ENCODE measurements around the gene CDH15. TPM values are rescaled to one million over a fixed set of nuclear protein-coding genes. Genes with fewer than 3 reads are reported as not detected.

Gene CDH15, protein sequence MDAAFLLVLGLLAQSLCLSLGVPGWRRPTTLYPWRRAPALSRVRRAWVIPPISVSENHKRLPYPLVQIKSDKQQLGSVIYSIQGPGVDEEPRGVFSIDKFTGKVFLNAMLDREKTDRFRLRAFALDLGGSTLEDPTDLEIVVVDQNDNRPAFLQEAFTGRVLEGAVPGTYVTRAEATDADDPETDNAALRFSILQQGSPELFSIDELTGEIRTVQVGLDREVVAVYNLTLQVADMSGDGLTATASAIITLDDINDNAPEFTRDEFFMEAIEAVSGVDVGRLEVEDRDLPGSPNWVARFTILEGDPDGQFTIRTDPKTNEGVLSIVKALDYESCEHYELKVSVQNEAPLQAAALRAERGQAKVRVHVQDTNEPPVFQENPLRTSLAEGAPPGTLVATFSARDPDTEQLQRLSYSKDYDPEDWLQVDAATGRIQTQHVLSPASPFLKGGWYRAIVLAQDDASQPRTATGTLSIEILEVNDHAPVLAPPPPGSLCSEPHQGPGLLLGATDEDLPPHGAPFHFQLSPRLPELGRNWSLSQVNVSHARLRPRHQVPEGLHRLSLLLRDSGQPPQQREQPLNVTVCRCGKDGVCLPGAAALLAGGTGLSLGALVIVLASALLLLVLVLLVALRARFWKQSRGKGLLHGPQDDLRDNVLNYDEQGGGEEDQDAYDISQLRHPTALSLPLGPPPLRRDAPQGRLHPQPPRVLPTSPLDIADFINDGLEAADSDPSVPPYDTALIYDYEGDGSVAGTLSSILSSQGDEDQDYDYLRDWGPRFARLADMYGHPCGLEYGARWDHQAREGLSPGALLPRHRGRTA
- 0.08 to 0.20 TPM (median 0.16 TPM) in 5 replicates for total RNA-seq (2022; extraction: Qiagen RNA extraction)

DNA sequence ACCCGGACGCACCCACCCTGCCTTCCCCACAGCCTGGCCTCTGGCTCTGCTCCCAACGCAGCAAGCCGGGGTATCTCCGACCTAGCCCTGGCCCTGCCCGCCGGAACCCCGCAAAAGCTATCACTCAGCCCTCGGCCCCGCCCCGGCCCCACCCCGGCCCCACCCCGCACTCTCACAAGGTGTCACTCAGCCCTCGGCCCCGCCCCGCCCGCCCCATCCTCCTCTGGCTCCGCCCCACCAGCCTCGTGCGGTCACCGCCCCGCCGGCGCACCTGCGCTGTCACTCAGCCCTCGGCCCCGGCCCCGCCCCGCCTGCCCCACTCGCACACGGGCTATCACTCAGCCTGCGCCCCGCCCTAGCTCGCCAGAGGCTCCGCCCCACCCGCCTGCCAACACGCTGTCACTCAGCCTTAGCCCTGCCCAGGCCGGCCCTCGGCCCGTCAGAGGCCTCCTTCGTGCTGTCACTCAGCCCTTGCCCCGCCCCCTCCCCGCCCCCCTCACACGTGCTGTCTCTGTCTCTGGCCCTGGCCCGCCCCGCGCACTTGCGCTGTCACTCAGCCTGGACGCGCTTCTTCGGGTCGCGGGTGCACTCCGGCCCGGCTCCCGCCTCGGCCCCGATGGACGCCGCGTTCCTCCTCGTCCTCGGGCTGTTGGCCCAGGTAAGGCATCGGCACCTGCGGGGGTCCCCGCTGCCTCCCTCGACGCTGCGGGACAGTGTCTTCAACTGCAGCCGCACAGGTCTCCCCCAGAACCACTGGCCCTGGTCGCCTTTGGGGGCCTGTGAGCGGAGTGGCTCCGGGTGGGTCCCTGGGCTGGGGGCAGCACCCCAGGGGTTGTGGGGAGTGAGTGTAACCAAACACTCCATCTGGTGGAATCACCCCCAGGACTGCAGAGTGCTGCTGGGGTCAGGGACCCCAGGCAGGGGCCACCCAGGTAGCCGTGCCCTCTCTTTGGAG, at the start of gene CDH15:
Gene CDH15, plus strand, starts transcription at position 533 of the 955 bp plus-strand sequence. Its CDS starts 84 bp downstream, at position 617.

GRCh38 chr16:89200124-89200849, 28.7 kb downstream of the CDH15 start, which contains the start of gene SLC22A31:
TSS of gene SLC22A31 (minus strand) at chr16:89200537. CDS start at chr16:89200501, 36 bp downstream.

DNA sequence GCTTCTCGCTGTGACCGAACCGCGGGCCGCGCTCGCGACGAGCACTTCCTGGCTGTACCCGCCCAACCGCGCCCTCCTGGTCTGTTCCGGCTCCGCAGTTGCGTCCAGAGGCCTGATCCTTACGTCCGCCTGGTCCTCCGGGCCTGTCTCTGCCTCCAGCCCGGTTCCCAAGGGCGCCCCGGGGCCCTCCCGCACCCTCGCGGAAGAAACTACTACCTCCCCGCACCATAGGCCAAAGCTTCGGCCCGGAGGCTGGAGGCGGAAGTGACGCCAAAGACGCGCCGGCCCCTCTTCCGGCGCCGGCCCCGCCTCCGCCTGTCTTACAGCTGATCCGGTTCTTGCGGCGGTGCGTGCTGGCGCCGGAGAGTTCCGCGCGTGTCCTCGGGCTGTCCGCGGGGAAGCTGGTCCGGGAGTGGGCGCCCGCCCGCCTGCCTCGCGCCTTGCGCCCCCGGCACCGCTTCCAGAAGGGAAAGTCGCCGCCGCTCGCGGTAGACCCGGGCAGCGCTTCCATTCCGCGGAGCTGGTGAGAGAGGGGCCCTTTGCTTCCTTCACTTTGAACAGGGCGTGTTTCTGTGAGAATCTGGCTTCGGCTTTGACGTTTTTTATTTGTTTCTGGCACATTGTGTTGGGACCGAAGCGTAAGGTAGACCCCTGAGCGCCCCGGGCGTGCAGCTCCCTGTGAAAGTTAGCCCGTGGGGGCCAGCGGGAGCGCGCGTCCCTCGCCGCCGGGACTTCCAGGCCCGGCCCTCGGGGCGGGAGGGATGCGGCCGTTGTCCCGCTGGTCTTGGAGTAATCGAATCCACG, 46.0 kb downstream of the CDH15 start, which contains the start of gene ZNF778:
Gene ZNF778, plus strand, starts transcription at position 316 of the 804 bp plus-strand sequence. CDS start 3,425 bp downstream, outside the sequence.

Other genes starting within 250 kb of the CDH15 start
- 0.31 to 0.85 TPM (median 0.77 TPM) in 5 replicates for gene CBFA2T3, start 194.5 kb upstream of the CDH15 start, total RNA-seq (2022; extraction: Qiagen RNA extraction)
- gene ACSF3, start 77.9 kb upstream of the CDH15 start, total RNA-seq (2022; extraction: Qiagen RNA extraction), result 17.3 to 21.2 TPM (median 18.9 TPM) in 5 replicates
- gene SLC22A31, start 28.8 kb downstream of the CDH15 start, total RNA-seq (2022; extraction: Qiagen RNA extraction), result 0.92 to 1.9 TPM (median 1.4 TPM) in 5 replicates
- 8.3 to 11.7 TPM (median 10.5 TPM) in 5 replicates for gene ZNF778, start 46.0 kb downstream of the CDH15 start, total RNA-seq (2022; extraction: Qiagen RNA extraction)

Measured in A549 treated with Hydrocortisone at 1 μM for 4 hours (cell line).